Ramos (cell line): ENCODE results near the gene OOSP4B.
"Not testable (repeated sequence)": the region's sequence is repeated elsewhere in the genome, so short reads cannot be mapped to it uniquely, and the experiment has no call there.

ENCODE experiments used
- in situ Hi-C: fragments of 300-500 bp; cut with MboI; formaldehyde crosslinking; loops from one replicate; pipeline ENCODE4 v1.14.3; 2022; ENCODE audit warnings: low sequenced_read_pairs; ENCODE audit not compliant: unreplicated experiment

The OOSP4B gene

GRCh38 chr11:60059052-60059451, 42.1 kb downstream of the OOSP4B start:
- in situ Hi-C loops = no loop called here

GRCh38 chr11:60059521-60060240, 42.7 kb downstream of the OOSP4B start:
- in situ Hi-C loops = no loop called here

- in situ Hi-C loops = no loop called here
Observed at GRCh38 chr11:60064111-60064510, 47.1 kb downstream of the OOSP4B start.

GRCh38 chr11:60065801-60066200, 48.8 kb downstream of the OOSP4B start:
- in situ Hi-C loops = no loop called here

- in situ Hi-C loops = no loop called here
Observed at GRCh38 chr11:60069450-60069849, 52.5 kb downstream of the OOSP4B start.

- in situ Hi-C loops = not testable (repeated sequence)
Observed at GRCh38 chr11:60071644-60072043, 54.7 kb downstream of the OOSP4B start.

GRCh38 chr11:60077216-60077817, 60.3 kb downstream of the OOSP4B start:
- in situ Hi-C loops = no loop called here

- in situ Hi-C loops = no loop called here
Observed at GRCh38 chr11:60077981-60078380, 61.0 kb downstream of the OOSP4B start.

GRCh38 chr11:60078745-60079144, 61.8 kb downstream of the OOSP4B start:
- in situ Hi-C loops = no loop called here

- in situ Hi-C loops = no loop called here
Observed at GRCh38 chr11:60080535-60080934, 63.6 kb downstream of the OOSP4B start.
